ENCODE results near the gene LRRC49.

DNA sequence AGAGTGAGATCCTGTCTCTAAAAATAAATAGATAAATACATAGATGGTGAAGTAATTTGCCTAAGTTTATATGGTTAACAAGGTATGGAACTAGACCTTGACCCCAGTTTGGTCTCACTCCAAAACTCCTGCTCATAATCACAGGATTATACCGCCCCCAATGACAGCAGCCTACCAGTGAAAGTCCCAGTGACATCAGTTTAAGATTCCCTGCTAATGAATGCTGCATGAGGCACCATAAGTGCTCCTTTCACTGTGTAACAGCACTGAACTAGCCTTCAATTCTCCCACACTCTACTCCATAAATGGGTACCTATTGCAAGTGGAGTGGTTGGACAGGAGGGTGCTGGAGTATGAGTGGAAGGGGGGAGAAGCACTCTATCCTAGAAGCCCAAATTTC is 199.0 kb downstream of the LRRC49 start:
- TF ChIP-seq, protein P1, sequence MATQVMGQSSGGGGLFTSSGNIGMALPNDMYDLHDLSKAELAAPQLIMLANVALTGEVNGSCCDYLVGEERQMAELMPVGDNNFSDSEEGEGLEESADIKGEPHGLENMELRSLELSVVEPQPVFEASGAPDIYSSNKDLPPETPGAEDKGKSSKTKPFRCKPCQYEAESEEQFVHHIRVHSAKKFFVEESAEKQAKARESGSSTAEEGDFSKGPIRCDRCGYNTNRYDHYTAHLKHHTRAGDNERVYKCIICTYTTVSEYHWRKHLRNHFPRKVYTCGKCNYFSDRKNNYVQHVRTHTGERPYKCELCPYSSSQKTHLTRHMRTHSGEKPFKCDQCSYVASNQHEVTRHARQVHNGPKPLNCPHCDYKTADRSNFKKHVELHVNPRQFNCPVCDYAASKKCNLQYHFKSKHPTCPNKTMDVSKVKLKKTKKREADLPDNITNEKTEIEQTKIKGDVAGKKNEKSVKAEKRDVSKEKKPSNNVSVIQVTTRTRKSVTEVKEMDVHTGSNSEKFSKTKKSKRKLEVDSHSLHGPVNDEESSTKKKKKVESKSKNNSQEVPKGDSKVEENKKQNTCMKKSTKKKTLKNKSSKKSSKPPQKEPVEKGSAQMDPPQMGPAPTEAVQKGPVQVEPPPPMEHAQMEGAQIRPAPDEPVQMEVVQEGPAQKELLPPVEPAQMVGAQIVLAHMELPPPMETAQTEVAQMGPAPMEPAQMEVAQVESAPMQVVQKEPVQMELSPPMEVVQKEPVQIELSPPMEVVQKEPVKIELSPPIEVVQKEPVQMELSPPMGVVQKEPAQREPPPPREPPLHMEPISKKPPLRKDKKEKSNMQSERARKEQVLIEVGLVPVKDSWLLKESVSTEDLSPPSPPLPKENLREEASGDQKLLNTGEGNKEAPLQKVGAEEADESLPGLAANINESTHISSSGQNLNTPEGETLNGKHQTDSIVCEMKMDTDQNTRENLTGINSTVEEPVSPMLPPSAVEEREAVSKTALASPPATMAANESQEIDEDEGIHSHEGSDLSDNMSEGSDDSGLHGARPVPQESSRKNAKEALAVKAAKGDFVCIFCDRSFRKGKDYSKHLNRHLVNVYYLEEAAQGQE (IDR thresholded peaks at IDR 0.05; ENCODE audit: insufficient read depth in 1 of 2, low read depth in 2 of 2, low read length in 2 of 2): no peak
- no peak for TF ChIP-seq POLR2AphosphoS5 (IDR thresholded peaks at IDR 0.05; ENCODE audit: low read depth, low read length)
